Epidermal melanocyte (primary cell): ENCODE data around the gene RBMS3.

Source experiments
- DNase-seq: peaks from one replicate; pipeline ENCODE4 v3.0.0; 2011; ENCODE audit warnings: low spot score; ENCODE audit not compliant: insufficient read length

RBMS3 gene

DNA sequence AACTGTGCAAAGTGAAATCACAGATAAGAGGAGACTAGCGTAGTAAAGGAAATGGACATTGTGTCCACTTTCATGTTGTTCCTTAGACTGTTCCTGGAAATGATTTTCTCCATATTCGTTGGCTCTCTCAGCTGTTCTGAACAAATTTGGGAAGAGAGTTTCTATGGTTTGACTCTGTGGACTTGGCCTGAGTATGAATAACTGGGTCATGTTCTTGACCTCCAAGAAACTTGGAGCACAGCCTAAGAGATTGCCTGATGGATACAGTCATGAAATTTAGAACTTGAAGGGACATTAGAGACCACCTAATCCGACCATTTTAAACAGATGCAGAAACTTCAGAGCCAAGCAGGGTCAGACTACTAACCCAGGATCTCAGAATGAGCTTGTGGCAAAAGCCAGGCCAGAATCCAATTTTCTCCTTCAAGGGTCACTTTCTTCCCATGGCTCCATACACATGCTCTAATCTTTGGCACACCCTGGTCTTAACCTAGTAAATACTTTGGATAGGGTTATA lies 430.4 kb downstream of the RBMS3 start:
- no peak for DNase-seq

DNA sequence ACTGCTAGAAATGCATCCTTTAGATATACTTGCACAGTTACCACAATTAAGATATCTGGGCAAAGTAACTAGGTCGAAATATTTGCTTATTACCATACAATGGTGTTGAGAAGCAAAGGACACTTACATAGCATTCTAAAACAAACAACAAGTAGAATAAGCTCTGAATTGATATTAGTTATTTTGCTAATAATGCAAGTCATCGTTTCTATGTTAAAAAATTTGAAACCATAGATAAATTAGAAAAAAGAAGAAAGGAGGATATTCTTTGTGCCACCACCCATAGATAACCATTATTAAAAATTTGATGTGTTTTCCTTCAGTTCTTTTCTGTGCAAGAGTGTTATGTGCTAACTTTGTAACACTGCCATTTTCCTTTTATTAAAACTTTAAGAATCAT lies 435.3 kb downstream of the RBMS3 start:
- no peak for DNase-seq

DNA sequence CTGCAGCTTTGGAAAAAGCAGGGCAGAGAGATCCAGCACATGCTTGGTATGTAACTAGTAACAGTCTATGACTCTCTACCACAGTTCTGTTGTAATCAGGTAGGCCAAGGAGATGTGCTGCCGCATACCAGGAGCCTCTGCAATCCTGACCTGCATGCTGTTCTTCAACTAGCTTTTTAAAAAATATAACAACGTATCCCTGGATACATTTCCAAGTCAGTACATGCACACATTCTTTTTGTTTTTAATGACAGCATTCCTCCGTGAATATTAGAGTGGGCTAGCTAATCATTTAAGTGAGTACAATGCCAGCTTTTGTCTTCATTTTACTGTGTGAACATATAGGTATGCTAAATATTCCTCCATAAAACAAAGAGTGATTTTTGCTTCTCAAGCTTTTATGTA lies 437.8 kb downstream of the RBMS3 start:
- no peak for DNase-seq

DNA sequence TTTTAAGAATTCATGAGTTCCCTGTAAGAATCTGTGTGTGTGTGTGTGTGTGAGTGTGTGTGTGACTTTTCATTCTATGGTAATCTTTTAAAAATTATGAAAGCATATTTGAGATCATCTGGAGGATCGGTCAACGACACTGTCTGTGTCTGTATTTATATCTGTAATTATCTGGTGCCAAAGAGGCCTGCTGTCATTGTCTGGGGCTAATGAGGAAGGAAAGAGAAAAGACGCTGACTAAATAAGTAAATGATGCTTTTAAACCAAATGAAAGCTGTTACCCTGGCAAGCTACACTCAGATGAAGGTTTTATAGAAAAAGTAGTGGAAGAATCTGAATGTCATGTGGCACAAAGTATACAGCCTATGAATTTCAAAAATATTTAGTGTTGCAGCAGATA lies 439.8 kb downstream of the RBMS3 start:
- no peak for DNase-seq

DNA sequence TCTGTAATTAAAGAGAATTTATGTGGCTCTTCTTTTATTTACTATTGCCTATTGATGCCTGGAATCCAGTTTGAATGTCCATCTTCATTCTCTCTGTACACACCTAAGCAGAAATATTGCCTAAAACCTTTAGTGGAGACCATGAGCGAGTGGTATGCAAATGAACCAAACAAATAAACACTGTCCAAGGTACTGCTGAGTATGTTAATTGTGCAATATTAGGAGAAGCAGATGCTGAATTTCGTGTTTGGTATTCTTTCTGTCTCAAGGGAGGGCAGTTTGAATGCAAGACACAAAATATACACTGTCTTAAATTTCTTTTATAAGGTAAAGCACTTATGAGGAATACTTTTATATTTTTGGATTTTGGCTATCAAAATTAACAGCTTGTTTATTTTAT lies 440.9 kb downstream of the RBMS3 start:
- DNase-seq = no peak

DNA sequence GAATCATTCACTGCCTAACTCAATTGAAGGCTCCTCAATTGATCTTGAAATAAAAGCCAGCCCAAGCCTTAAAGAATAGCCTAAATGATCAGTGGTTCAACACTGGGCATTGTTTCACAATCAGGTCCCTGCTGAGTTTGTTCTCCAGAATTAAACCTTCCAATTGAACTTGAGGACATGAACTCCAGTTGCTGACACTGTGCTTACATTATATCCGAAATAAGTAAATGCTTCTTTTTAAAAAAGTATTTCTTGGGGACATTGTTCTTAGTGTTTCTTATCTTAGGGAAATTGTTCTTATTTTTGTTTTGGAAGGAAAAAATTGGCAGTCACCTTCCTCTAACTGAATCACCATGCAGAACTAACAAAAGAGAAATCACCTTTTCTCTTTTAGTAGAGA lies 450.2 kb downstream of the RBMS3 start:
- no peak for DNase-seq

DNA sequence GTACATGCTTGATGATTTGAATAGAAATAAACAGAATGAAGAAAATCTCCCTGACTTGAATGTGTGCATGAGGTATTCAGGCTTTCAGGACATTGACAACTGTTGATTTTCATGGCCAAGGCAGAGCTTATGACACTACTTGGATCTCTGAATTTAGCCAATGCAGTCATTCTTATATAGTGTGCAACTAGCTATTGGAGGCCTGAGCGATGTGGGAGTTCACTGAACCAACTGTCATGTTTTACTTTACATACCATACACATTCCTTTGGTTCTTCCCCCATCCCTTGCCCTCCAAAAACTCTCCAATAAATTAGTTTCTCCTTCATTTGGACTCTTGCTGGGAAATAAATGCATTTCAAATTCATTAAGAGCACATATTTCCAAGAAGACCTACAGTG lies 460.4 kb downstream of the RBMS3 start:
- DNase-seq = no peak

DNA sequence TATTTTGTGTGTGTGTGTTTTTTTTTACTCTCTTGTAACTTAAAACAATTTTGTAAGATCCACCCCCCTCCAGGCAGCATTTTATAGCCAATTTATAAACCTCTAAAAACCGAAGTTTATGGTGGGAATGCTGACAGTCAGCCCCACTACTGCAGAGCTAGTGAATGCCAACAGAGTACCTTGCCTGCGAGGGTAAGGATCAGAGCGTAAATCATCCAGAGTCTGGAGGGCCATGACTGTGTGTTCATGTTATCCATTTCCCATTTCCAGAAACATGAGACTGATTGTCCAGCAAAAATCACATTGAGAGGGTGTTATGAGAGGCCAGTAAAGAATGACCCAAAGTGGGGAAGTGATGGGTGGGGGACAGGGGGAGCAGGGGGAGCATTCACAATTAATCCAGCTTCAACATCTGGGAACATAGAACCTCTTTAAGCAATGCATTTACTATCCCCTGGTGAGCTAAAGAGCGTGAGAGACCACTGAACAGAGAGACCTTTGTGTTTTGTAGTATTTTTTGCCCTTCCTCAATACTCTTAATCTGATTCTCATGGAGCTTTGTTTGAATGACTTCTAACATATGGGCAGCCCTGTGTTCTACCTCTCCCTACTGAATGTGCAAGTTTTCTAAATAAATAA lies 464.5 kb downstream of the RBMS3 start:
- peak; percentile 21 for DNase-seq

DNA sequence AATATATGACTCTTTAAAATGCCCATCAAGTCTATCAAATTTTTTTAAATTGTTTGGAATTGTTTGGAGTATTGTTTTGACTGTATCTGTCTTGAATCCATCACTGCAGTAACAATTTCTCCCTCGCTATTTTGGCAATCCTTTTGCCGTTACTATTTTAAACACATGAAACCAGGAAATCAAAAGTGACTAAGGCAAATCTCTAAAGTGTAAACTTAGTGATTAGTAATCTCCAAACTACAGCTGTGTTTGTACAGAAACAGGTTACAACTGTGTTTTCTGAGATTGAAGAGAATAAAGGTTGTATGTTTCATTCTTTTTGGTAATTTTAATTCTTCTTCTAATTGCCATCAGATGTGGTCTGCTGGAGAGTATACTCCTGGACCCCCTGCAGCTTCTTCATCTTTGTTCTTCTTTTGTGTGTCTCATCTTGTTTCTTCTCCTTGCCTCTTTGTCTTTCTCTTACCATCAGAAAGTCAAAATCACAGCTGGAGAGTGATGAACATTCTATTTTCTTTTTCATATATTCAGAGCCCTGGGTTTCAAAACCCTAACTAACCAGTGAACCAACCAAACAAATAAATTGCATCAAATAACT lies 465.4 kb downstream of the RBMS3 start:
- DNase-seq = no peak

DNA sequence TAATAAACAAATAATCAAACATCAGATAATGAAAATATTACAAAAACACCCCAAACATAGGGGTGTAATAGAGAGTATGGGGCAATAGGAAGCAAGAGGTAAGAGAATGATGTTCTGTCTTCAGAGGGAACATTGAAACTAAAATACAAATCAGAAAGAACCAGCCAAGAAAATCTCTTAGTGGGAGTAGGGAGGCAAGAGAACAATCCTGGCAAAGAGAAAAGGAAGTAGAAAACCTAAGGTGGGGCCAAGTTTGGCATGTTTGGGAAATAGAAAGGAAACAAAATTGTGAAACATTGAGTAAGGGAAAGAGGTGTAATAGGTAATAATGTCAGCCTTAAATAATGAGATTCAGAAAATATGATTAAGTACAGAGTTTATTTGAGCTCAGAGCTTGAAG lies 467.1 kb downstream of the RBMS3 start:
- no peak for DNase-seq

DNA sequence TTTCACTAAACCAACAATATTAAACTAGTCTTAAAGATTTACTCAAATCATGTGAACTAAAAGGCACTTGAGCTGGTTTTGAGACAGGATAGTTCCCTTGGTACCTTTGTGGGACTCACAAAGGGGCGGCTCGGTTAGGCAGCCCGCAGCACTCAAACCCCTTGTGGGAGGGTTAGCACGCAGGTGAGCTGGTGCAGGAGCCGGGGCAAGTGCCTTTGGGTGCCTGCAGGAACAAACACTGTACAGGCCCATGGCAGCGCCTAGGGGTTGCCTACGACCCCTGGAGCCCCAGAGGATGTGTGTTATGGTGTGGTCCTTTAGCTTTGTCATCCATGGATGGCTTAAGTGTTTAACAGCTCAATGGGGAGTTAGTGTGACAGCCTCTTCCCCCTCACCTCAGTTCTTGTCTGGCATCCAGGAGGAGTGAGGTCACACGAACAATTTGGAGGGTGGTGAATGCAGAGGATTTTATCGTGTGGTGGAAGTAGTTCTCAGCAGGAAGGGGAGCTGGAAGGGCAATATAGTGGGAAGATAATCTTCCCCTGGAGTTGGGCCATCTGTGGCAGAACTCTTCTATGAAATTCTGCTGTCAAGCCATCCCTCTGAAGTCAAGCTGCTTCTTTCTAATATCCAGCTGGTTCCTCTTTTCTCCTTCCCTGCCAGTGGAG lies 470.9 kb downstream of the RBMS3 start:
- no peak for DNase-seq

DNA sequence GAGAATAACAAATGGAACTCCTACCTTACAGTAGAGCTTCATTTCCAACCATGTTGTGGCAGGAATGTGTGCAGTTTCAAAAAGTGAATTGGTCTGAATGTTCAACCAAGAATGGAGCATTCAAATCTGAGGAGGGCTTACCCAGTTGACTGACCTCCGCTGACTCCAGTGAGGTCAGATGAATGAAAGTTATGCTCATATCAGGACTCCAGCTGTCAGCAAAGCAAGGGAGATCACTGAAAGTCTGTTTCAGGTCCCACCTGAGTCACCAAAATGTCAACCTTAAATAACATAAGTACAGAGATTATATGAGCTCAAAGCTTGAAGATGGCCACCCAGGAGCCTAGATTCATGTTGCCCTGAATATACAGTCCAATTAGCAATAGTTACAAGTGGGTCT lies 473.5 kb downstream of the RBMS3 start:
- no peak for DNase-seq

DNA sequence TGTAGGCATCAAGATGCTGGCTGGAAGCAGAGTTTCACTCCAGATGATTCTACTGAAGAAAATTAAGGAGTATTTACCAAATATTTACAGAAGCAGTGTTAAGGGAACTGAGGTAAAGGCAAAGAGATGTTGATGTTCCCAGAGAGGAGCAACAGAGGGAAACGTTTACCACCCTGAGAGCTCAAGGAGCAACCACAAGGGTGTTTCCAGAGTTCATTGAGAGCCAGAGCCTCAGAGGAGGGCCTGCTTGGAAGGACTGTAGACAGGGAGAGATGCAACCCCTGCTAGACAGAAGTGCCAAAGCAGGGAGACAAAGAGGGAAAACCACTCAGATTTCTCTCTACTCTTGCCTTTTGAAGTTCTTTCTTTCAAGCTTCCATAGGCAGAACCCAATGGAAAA lies 474.5 kb downstream of the RBMS3 start:
- no peak for DNase-seq

DNA sequence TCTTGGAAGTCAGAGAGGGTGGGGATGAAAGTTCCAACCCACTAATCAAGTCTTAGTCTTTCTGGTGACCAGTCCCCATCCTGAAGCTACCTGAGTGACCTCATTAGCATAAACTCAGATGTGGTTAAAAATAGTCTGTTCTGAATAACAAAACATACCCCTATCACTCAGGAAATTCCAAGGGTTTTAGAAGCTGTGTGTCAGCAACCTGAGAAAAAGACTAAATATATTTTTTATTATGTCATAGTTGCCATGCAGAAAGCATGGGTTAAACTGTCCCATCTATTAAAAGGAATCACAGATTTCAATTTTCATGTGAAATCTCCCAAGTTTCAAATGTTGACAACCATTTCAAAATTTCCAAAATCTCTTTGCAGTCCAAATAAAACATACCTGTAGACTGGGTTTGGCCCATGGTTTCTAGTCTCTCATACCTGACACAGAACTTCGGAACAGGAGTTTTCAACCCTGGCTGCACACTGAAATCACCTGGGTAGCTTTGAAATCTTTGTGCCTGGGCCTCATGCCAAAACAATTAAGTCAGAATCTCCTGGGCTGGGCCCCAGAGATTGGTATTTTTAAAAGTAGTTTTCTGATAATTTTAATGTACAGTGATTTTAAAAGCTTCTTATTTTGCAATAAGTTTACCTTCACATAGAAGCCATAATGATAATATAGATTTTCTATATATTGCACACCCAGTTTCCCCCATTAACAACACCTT lies 476.3 kb downstream of the RBMS3 start:
- DNase-seq = no peak

DNA sequence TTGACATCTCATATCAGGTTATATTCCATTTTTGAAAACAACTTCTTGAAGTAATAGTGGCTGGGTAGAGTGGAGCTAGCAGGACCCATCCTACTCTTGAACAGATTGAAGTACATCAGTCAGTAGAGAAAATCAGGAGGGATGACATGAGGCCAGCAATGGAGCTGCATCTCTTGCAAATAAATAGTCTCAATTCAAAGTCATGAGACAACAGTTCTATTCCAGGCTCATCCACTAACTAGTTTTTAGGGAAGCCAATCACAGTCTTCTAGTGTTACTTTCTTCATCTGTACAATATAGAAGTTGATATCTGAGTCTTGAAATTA lies 477.2 kb downstream of the RBMS3 start:
- DNase-seq = no peak

DNA sequence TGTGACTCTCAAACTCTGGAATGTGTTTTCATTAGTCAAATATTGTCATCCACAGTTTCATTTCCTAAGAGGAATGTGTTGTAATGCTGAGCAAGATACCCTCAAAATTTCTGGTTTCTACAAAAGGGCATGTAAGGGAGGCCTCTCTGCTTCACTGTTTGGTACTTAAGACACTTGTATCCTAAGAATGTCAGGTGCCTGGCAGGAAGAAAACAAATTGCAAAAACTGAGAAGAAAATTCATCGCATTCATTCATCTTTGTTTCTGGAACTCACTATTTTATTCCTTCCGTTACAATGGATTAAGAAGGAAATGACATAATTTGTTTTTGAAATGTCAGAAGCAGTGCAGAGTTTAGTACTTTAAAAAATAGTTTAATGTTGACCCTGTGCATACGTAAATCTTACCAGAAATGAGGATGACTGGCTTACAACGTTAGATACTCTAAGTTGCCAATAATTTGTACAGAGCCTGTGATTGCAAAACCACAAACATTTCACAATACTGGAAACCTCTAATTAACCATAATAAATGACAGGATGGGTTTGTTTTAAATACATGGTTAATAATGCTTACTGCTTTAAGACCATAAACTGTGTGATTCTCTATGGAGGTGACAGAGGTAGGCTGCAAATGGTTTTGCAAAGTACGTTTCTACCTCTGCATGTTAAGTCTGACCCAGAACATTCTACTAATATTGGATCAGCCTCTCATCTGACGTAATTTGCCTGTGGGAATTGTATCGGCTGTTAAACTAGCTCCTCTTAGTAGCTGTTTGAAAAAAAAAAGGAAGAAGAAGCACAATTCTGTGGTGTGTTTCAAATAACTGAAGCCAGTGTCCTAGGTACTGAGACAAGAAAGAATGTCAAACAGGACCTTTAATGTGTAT lies 477.8 kb downstream of the RBMS3 start:
- DNase-seq = no peak

DNA sequence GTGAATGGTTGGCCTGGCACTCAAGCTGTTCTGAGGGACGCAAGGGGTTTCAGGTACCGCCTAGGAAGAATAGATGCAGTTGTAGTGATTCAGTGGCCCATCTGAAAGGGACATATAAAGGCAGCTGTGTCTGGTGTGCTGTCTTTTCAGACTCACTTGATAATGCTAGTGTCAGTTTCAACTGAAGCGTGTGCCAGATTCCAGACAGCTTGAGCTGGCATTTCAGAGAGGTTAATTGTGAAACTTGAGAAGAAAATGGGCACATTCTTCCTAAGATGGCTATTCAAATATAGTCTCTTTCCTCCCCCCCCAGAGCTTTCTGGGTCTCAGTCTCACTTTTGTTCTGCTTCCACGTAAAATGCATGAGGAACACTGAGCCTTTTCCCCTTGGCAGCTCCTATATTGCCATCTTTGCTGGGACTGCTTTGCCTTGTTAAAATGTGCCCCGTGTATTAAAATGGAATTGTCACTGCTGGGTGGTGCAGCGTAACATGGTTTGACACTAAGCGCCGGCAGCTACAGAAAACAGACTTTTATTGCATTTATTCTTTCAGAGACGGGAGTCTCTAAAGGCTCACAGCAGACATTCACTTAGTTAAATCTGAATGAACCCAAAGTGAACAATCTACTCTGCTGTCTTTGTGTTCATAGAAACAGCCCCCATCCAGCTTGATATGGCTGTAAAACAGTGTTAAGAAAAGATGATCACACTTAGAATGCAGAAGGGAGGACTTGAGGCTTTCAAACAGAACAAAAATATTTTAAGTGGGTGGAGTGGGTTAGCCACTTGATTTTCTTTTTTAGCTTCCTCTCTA lies 478.7 kb downstream of the RBMS3 start:
- no peak for DNase-seq

DNA sequence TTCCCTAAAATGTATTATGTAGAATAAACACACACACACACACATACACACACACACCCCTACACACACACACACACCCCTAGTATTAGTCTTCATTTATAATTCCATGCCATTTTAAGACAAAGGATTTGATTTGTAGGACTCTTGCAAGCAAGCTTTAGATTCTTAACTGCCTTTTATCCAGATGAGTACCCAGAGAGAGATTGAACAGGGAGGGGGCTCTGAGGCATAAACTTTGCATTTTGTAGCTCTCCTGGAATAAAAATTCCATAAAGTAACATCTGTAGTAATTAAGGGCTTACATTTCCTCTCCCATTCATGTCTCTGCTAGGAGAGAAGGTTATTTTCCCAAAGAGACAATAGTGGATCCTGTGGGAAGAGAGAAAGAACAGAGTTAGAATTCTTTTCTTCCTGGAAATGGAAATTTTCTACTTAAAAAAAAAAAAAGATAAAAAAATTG lies 479.4 kb downstream of the RBMS3 start:
- no peak for DNase-seq

DNA sequence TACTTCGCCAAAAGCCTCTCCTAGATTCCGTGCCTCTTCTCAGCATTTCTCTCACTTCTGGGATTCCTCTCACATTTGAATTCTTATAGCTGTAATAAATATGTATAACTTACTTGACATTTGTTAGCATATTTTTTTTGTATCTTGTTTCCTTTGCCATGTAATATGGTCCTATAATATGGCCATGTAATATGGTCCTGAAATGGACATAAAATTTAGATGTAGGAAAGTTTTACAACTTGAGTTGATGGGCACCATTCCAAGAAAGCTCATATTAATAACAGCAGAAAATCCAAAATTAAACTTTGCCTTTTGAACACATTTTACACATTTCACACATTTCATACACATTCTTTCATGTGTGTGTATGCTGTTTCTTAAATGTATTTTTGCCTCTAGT lies 480.6 kb downstream of the RBMS3 start:
- DNase-seq = no peak

DNA sequence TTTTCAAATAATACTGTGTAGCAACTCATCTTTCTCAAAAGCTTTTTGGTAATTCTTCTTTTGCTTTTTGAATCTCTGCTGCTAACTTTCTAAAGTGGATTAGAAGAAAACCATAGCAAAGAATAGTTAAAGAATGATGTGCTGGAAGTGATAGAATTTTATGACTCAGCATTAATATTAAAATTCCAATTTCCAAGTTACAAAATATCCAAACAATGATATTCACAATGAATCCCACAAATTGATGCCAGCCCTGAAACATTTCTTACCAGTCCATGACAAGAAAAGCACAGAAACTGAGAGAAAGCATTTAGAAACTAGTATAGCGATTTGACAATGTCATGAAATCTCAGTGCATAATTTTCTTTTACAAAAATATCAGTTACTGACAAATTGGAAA lies 482.2 kb downstream of the RBMS3 start:
- no peak for DNase-seq
